Measurements from ENCODE around the gene TTC39A. TPM values are rescaled to one million over a fixed set of nuclear protein-coding genes. Genes with fewer than 3 reads are reported as not detected.

TTC39A gene
- polyA plus RNA-seq, 4 donors, result 6.7 to 10.2 (median 9.0) TPM

Other genes with a start within 250 kb of the TTC39A start
- not detected for gene C1orf185, start 228.3 kb downstream of the TTC39A start, polyA plus RNA-seq (ENCODE audit: insufficient read length in 4 of 4)
- 100 to 1,000 TPM; 120 to 152 (median 126) TPM for gene RNF11, start 94.3 kb downstream of the TTC39A start, polyA plus RNA-seq (ENCODE audit: insufficient read length in 4 of 4)
- gene EPS15, start 188.7 kb upstream of the TTC39A start, polyA plus RNA-seq (ENCODE audit: insufficient read length in 4 of 4), result 10 to 100 TPM; 32.4 to 48.1 (median 42.2) TPM